Kidney (tissue), 14 donors: ENCODE measurements around the gene KLHL24. TPM values are rescaled to one million over a fixed set of nuclear protein-coding genes. Genes with fewer than 3 reads are reported as not detected.

Experiments
- DNase-seq, 5 donors: peaks; one replicate each; pipeline ENCODE4 v3.0.0-alpha.2; 2013 to 2020
- FAIRE-seq: peaks from 2 replicates; lab custom pipeline; 2012; peaks lifted over from hg19 to GRCh38; lab: Jason Lieb, UNC
- H3K27ac ChIP-seq, 2 donors: one replicate each; pipeline ENCODE4 v1.7.0; 2013; ENCODE audit warnings: low read depth in 2 of 2, low read length in 2 of 2, inconsistent platforms in 1 of 2
- H3K27me3 ChIP-seq: one replicate; pipeline ENCODE4 v1.7.1; 2013; ENCODE audit warnings: low read length, inconsistent platforms; ENCODE audit not compliant: control insufficient read depth, insufficient read depth
- H3K36me3 ChIP-seq, 3 donors: one replicate each; pipeline versions ENCODE4 v1.7.0 to v1.7.1; 2013; ENCODE audit warnings: low read length in 3 of 3, control low read depth in 1 of 3, inconsistent platforms in 1 of 3; ENCODE audit not compliant: insufficient read depth in 3 of 3, control insufficient read depth in 2 of 3
- H3K4me1 ChIP-seq, 3 donors: one replicate each; pipeline versions ENCODE4 v1.7.0 to v1.7.1; 2013; ENCODE audit warnings: low read length in 3 of 3, inconsistent platforms in 1 of 3, low read depth in 1 of 3; ENCODE audit not compliant: control insufficient read depth in 2 of 3, insufficient read depth in 2 of 3
- H3K4me3 ChIP-seq, 3 donors: one replicate each; pipeline versions ENCODE4 v1.7.0 to v1.8.1; 2013; ENCODE audit warnings: low read length in 3 of 3, control low read depth in 1 of 3, inconsistent platforms in 1 of 3
- H3K9ac ChIP-seq, 3 donors: one replicate each; pipeline versions ENCODE4 v1.7.0 to v1.7.1; 2013; ENCODE audit warnings: low read length in 3 of 3, control low read depth in 1 of 3, inconsistent platforms in 1 of 3
- H3K9me3 ChIP-seq, 3 donors: one replicate each; pipeline versions ENCODE4 v1.7.0 to v1.7.1; 2013; ENCODE audit warnings: low read length in 3 of 3, control low read depth in 1 of 3, inconsistent platforms in 1 of 3; ENCODE audit not compliant: control insufficient read depth in 2 of 3, insufficient read depth in 1 of 3
- CTCF ChIP-seq: IDR thresholded peaks from 3 replicates; pipeline ENCODE4 v1.5.1; 2012; ENCODE audit warnings: mild to moderate bottlenecking, moderate library complexity, borderline replicate concordance; ENCODE audit not compliant: insufficient read depth; ENCODE audit errors: extremely low read depth
- intact Hi-C: fragments of 100-400 bp; cut with DNase I; formaldehyde crosslinking; loops from one replicate; pipeline ENCODE4 v1.11.1; 2022
- polyA plus RNA-seq: library from polyadenylated mRNA; stranded (reverse); fragments of 350-450 nt; fragmentation: Illumina TruSeq; extraction: RNeasy Lipid Tissue Mini Kit (QIAGEN cat#74804); gene quantifications from one replicate; pipeline ENCODE4 v1.2.3, GENCODE V29; 2014; ENCODE audit warnings: low read depth, low replicate concordance; ENCODE audit not compliant: insufficient read depth
- total RNA-seq: library from RNA; stranded (reverse); fragmentation: NEBNext Ultra II Directional; extraction: Animal tissue kit (Norgen Biotek cat#: 25700); gene quantifications from one replicate; pipeline ENCODE4 v1.2.1, GENCODE V29; 2021
- donor health status: control.
- donor health status: control.
- donor health status: control.
- donor health status: control.
- donor health status: control.
- donor health status: DM: yes; HTN: yes; CAD: no.
- donor health status: Normal renal cell carcinoma (clear cell type).

Gene KLHL24
- total and polyA plus RNA-seq, 2 donors from 2014 or later = 8.4 to 61.3 TPM

GRCh38 chr3:183618542-183618941, 16.9 kb upstream of the KLHL24 start:
- Histone ChIP-seq H3K36me3 (no peaks in the 10 kb centered on the region), H3K27ac (no peak overlapping the region), H3K9ac (no peak overlapping the region), H3K9me3 (no peaks in the 10 kb centered on the region), H3K27me3 (no peaks in the 10 kb centered on the region), H3K4me1 (no peaks in the 10 kb centered on the region), H3K4me3 (no peak overlapping the region)
- FAIRE-seq (no peak), DNase-seq (no peak)
- intact Hi-C loops = no loop called here
- TF ChIP-seq CTCF = no peak

GRCh38 chr3:183619010-183619409, 16.4 kb upstream of the KLHL24 start:
- H3K27ac ChIP-seq = no peak overlapping the region
- H3K36me3 ChIP-seq = no peaks in the 10 kb centered on the region
- TF ChIP-seq CTCF = no peak
- no peaks in the 10 kb centered on the region for H3K4me1 ChIP-seq
- no peak overlapping the region for H3K9ac ChIP-seq
- intact Hi-C loops = no loop called here
- H3K4me3 ChIP-seq = no peak overlapping the region
- H3K9me3 ChIP-seq = no peaks in the 10 kb centered on the region
- no peaks in the 10 kb centered on the region for H3K27me3 ChIP-seq
- FAIRE-seq (no peak), DNase-seq (no peak)

- FAIRE-seq (no peak), DNase-seq (no peak)
- no peak overlapping the region for H3K9ac ChIP-seq
These were observed 15.7 kb upstream of the KLHL24 start for GRCh38 chr3:183619624-183620251.

More at GRCh38 chr3:183619624-183620251, 15.7 kb upstream of the KLHL24 start:
- Histone ChIP-seq H3K27me3 (no peaks in the 10 kb centered on the region), H3K4me3 (no peak overlapping the region), H3K27ac (no peak overlapping the region), H3K9me3 (no peaks in the 10 kb centered on the region), H3K4me1 (peaks cover 0 to 3% (median 0%) of the 10 kb centered on the region in 3 donors), H3K36me3 (no peaks in the 10 kb centered on the region)
- no peak for TF ChIP-seq CTCF
- intact Hi-C loops = no loop called here
